ENCODE measurements around the gene MTERF4.
A peak's percentile ranks its signal among the peaks of the same experiment; 100 is the strongest.

The MTERF4 gene

DNA sequence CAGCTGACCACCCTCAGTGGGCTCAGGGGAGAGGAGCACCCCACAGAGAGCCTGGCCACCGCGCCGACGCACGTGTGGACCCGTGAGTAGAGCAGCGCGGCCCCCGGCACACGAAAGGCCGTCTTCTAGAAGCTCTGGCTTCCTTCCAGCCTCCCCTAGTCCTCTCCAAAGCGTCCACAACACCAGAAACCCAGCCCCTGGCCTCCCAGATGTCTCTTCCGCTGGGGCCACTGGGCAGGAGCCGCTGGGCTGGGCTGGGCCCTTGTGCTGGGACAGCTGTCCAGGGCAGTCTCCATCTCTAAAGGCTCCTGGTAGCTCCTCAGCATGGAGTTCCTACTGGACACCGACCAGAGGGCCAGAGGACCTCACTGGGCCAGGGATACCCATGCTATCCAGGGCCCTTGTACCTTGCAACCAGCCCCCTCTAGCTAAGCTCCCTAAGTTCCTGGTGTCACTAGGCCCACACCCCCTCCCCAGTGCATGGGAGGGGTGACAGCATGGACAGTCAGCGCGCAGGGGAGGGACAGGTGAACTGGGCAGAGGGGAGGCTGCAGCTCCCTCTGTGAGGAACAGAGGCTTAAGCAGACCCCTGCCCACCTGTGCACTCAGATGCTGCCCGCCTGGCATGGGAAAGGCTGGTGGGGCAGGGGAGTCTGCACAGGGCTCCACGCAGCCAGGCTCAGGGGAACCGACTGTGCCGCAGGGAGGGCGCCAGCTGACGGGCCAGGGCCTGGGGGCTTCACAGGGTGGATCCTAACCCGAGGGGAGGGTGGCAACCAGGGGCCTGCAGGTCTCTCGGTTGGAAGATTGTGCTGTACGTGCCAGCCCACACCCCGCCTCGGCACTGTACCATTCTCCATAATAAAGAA, 32.9 kb downstream of the MTERF4 start:
- no peak for DNase-seq (ENCODE audit: low read depth)

DNA sequence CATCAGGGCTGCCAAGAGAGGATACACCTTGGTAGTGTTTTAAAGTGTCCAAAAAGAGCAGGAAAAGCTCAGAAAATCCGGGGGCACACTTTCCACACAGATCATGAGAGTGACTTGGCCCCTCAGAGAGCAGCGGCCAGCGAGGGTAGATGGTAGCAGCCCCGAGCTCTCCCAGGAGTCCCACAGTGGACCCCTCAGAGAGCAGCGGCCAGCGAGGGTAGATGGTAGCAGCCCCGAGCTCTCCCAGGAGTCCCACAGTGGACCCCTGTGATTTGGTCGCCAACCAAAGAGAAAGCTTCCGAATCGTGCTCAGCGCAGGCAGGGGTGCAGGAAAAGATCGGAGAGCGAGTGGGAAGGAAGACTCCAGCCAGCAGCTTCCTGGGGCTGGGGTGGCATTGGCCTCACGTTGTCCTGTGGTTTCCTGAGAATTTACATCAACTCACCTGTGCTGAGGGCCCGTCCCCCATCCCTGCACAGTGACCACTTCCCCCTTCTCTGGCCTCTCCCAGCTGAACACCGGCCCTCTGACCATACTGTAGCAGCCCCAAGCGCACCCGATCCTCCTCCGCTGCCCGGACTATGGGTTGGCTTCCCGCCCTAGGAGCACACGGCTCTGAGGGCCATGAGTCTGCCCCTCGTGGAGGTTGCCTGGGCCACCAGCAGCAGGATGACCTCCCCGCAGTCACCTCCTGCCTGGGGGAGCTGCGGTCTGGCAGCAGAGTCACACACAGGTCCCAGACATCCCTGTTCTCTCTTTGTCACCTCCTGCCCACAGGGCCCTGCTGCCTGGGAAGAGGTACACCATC, 33.7 kb downstream of the MTERF4 start:
- DNase-seq (ENCODE audit: low read depth): no peak

DNA sequence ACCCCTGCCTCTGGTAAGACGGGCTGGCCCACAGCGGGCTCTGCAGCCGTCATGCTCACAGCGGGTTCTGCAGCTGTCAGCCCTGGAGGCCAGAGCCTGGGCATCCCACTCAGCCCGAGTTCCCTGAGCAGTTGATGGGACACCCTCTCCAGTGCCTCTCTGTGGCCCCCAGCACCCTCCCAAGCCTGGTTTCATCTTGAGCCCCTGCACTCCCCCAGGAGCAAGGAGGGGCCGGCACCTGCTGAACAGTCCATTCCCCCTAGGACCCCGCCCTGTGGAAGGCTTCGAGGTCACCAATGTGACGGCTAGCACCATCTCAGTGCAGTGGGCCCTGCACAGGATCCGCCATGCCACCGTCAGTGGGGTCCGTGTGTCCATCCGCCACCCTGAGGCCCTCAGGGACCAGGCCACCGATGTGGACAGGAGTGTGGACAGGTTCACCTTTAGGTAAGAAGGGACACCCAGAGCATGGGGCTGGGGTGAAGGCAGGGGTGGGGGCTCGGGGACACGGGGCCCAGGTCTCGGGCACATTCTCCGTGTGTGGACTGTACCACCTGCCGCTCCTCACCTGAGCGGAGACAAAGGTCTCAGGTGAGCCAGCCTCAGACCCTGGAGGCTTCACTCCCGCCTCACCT, 34.5 kb downstream of the MTERF4 start:
- no peak for DNase-seq (ENCODE audit: low read depth)

DNA sequence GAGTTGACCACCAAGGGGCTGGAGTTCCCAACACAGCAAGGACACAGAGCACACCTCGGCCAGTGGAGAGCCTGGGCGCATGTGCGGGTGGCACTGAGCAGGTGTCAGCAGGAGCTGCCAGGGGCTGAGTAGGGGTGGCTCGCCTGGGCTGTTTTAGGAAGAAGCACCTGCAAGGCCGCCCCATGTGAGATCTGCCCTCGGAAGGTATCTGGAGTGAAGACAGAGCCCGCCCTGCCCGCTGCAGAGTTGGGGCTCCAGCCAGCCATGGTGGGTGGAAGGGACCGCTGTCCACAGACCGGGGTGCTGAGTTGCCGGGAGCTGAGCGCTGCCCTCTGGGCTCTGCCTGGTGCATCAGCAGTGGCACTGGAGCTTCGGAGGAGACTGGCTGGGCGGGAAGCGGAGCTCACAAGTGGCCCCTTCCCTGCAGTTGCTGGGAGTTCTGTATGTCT, 35.2 kb downstream of the MTERF4 start:
- DNase-seq (ENCODE audit: low read depth): no peak

DNA sequence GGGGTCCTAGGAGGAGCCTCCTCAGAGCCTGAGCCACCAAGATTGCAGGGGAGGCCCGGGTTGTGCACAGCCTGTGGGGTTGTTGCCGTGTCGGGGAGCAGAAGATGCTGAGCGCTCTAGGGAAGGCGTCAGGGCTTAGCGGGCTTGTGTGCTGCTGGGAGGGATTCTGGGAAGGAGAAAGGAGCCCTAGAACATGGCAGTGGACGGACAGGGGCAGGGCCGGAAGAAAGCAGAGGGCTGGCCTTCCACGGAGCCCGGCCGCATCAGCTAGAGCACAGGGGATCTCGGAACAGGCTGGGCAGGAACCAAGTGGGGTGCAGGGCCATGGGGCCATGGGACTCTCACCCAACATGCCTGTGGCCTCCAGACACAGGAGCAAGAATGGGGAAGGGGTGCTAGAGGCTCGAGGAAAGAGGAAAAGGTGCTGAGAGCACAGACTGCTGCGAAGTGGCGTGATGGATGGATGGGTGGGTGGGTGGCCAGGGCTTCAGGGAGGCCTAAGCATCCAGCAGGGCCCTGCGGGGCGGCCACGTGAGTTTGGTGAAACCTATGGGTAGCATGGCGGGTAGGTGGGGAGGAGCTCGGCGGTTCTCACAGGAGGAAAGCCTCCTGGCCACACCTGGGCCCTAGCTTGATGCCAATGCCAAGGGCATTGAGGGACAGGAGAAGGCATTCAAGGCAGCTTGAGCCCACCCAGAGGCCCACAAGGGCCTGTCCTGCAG, 35.8 kb downstream of the MTERF4 start:
- no peak for DNase-seq (ENCODE audit: low read depth)

DNA sequence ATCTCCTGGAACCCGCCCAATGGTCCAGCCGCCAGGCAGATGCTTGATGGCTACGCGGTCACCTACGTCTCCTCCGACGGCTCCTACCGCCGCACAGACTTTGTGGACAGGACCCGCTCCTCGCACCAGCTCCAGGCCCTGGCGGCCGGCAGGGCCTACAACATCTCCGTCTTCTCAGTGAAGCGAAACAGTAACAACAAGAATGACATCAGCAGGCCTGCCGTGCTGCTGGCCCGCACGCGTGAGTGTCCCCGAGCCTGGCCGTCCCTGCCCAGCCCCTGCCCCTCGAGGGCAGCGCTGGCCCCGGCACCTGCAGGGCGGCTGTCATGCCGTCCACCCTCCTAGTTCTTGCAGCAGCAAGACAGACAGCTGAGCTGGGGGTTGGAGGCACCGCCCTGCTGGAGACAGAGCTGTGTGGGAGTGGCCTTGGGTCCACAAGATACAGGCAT, 36.7 kb downstream of the MTERF4 start:
- DNase-seq (ENCODE audit: low read depth): no peak

DNA sequence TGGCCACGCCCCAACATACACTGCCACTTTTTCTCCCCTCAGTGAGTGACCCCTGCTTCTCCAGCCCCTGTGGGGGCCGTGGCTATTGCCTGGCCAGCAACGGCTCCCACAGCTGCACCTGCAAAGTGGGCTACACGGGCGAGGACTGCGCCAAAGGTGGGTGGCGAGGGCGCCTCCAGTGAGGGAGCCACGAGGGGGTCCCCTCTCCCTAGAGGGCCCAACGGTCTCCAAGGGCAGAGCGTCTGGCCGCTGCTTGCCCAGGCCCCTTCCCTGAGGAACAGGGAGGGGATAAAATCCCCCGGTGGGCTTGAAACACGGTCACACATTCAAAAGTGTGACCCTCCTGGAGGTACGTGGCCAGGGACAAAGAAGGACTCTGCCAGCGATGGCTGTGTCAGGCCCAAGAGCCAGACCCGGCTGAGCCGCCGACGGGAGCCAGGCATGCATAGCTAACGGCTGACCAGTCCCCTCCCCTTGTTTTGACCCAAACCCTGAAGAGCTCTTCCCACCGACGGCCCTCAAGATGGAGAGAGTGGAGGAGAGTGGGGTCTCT, 37.2 kb downstream of the MTERF4 start:
- no peak for DNase-seq (ENCODE audit: low read depth)

DNA sequence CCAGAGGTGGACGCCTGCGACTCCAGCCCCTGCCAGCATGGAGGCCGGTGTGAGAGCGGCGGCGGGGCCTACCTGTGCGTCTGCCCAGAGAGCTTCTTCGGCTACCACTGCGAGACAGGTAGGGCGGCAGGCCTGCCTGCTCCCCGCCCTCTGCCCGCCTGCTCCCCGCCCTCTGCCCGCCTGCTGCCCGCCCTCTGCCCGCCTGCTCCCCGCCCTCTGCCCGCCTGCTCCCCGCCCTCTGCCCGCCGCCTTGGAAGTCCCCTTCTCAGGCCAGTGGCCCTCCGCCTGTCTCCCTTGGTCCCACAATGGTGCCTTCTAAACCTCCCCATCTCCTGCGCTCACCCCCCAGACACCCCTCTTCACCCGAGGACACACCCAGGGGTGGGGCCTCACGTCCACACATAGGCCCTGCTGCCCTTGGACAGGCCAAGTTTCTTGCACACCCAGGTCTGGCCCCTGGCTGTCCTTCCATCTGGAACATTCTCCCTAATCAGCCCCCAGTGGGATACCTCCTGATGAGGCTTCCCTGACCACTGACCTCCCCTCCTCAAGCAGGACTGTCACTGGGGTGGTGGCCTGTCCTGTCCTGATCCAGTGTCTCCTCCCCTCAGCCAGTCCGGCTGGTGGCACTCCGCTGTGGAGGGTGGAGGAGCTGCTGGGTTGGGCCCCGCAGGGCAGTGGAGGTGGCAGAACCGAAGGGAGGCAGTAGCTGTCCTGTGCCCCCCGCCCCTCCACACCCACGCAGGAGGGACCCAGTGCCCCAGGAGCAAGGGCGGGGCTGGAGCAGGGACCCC, 37.9 kb downstream of the MTERF4 start:
- peak; percentile 16 for DNase-seq (ENCODE audit: low read depth)

DNA sequence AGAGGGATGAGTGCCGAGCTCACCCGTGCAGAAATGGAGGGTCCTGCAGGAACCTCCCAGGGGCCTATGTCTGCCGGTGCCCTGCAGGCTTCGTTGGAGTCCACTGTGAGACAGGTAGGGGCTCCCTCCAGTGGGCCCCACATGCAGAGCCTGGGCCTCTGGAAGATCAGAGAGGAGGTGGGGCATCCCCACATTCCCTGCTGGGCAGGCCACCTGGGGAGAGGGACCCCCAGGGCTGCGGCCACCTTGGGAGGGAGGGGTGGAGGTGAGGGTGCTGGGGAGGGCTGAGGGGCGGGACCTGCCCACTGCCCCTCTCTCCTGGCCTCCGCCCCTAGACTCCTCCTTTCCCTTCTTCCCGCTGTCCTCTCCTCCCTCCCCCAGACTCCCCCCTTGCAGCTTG, 38.5 kb downstream of the MTERF4 start:
- DNase-seq (ENCODE audit: low read depth): no peak

DNA sequence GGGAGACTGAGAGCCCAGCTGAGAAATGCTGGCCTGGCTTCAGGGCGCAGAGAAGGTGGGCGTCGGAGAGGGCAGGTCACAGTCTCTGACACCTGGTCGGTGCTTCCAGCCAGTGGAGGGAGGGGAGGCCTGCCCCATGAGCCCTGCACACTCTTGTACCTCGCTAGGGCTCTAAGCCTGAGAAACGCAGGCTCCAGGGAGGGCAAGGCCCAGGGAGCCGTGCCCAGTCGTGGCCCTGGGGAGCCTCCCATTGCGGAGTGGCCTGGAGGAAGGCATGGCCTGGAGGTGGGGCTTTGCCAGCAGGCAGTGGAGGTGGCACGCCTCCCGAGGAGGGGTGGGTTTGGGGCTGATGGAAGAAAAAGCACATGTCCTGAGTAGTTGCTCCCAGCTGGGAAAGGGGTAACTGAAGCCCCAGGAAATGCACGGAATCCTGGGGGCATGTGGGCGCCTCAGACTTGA, 39.0 kb downstream of the MTERF4 start:
- DNase-seq (ENCODE audit: low read depth): no peak

DNA sequence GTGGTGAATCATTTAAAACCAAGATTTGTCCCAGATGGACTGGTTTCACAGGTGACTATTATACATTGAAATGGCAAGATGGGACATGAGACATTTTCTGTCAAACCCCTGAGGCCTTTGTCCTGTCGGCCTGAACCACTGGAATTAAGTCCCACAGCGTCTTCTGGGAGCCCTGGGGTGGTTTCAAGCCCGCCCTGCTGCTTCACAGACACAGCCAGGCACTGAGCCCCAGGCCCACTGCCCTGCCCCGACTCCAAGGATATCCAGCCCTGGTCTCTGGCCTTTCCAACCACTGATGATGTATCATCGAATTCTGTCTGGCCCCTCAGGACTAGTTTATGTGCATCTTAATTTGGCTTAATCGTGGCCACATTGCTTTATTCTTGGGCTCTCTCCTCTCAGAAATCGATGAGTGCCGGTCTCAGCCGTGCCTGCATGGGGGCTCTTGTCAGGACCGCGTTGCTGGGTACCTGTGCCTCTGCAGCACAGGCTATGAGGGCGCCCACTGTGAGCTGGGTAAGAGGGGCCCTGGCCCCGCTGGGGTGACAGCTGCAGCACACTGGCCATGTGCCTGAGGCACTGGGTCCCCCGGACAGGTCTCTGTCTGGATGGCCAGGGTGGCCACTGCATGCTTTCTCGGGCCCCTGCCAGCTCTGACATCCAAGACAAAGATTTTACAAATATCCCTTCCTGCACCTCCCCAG, 39.5 kb downstream of the MTERF4 start:
- no peak for DNase-seq (ENCODE audit: low read depth)

DNA sequence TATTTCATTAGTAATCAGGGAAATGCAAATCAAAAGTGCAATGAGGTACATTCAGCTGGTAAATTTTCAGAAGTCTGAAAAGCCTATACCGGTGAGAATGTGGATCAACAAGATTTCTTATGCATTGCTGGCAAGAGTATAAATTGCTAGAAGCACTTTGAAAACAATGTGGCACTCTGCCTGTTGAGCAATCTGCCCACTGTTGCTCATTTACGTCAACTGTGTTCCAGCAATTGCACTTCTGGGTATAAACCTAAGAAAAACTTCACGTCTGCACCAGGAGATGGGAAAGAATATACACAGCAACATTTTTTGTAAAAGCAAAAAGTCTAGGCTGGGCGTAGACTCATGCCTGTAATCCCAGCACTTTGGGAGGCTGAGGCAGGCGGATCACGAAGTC, 40.8 kb downstream of the MTERF4 start:
- no peak for DNase-seq (ENCODE audit: low read depth)

DNA sequence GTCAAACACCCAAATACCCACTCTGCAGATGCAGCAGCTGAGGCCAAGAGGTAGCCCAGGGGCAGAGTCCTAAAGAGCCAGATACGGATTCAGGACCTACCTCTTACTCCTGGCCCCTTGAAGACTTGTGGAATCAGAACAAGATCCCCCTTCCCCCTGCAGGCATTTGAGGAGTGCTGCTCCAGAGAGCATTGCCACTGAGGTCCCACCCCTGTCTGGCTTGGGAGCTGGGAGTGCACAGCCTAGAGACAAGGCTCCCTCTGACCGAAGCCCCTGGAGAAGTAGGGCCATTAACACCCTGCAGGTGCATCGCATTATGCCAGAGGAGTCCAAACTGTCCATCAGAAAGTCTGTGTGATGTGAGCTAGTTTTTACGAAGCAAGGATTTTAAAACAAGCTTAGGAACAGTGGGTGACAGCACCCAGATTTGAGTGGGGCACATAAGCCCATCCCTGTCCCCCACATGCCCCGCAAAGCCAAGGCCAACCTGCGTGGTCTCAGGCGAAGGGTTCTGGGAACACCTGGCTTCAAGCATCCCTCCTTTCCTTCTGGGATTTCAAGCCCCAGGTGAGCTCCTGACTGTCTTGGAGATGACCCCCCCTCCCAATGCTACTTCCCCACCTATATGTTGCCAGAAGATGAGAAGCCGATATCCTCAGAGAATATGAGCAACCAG, 48.4 kb downstream of the MTERF4 start:
- DNase-seq (ENCODE audit: low read depth): no peak

DNA sequence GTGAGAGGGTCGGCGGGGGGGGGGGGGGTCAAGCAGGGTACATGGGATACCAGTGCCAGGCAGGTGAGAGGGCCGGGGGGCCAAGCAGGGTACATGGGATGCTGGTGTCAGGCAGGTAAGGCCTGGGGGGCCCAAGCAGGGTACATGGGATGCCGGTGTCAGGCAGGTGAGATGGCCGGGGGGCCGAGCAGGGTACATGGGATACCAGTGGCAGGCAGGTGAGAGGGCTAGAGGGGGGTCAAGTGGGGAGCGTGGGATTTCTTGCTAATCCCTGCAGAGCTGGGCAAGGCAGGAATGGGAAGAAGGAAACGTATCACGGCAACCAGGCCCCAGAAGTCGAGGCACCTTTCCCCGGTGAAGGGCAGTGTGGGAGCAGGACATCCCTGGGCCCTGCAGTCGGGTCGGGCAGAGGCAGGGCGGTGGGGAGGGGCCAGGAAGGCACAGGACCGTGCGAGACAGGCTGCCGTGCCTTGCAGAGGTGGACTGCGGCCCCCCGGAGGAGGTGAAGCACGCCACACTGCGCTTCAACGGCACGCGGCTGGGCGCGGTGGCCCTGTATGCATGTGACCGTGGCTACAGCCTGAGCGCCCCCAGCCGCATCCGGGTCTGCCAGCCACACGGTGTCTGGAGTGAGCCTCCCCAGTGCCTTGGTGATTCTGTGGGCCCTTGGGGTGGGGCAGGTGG, 49.3 kb downstream of the MTERF4 start:
- DNase-seq (ENCODE audit: low read depth): no peak

DNA sequence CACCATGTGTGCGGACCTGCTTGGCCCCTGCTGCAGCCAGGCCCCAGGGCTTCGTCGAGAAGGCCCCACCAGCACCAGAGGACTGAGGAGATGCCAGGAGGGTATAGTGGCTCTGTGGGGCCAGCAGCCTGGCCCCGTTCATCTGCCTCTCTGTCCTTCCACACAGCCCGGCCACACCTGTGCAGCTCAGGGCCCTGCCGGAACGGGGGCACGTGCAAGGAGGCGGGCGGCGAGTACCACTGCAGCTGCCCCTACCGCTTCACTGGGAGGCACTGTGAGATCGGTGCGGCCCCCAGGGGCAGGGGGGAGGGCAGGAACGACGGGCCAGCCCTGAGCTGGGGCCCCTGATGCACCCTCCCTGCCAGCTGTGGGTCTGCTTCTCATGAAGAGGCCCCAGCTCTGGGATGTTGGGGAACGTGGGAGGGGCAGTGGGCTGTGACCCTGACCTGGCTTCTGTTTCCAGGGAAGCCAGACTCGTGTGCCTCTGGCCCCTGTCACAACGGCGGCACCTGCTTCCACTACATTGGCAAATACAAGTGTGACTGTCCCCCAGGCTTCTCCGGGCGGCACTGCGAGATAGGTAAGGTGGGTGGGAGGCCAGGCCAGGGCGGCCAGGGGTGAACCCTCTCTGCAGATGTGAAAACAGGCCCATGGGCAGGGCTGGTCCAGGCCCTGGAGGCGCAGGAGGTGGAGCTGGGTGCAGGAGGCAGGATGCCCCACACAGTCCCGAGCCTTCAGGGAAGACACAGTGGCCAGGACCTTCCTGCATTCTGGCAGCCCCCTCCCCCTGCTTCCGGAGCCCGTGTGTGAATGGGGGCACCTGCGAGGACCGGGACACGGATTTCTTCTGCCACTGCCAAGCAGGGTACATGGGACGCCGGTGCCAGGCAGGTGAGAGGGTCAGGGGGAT, 50.3 kb downstream of the MTERF4 start:
- DNase-seq (ENCODE audit: low read depth): no peak

DNA sequence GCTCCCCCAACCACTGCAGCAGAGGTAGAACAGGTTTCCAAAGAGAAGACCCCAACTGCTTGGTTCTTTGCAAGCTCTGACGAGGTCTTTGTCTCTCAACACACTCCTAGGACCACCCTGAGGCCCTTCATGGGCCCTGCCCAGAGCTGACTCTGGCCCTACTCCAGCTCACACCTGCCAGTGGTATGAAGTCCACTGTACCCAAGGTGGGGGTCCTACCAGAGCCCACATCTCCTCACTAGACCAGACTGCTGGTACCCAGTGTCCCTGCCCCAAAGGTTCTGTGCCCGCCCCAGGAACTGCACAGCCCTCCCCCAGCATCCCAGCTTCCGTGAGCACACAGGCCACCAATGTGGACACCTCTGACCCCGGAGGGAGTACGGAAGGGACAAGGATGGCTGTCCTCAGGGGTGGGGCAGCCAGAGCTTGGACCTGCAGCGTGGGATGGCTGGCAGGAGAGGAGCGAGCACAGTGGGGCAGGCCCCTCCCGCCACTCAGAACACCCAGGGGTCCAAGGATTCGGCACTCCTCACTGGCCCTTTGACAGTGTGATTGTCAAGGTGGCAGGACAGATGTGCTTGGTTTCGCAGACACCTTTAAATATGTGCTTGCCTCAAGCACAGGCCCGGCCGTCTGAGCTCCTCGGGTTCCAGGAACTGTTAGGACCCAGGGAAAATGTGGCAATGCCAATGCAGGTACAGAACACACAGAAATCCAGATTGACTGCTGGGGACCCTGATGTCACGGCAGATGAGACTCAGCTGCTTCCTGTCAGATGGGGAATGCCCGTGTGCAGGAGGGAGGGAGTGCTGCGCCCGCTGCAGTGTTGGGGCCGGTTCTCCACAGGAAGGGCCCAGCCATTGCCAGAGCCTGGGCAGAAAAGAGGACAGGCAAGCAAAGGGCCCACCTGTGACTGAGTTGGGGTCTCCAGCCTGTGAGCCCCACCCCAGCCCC, 51.2 kb downstream of the MTERF4 start:
- DNase-seq (ENCODE audit: low read depth): no peak

Data from activated T-cell treated with anti-CD3 and anti-CD28 coated beads for 1 hour (primary cell).